Activated naive CD8-positive, alpha-beta T cell treated with anti-CD3 and anti-CD28 coated beads for 36 hours (primary cell): ENCODE results near the gene METTL15. TPM values are rescaled to one million over a fixed set of nuclear protein-coding genes. Genes with fewer than 3 reads are reported as not detected.
"Not testable (repeated sequence)": the region's sequence is repeated elsewhere in the genome, so short reads cannot be mapped to it uniquely, and the experiment has no call there.

Experiments
- DNase-seq: peaks from one replicate; pipeline ENCODE4 v3.0.0; 2021
- H3K27ac Mint-ChIP-seq: one replicate; pipeline ENCODE4 v1.8.0; 2022; ENCODE audit warnings: mild to moderate bottlenecking, moderate library complexity, mixed read lengths
- H3K27me3 Mint-ChIP-seq: one replicate; pipeline ENCODE4 v1.8.0; 2022; ENCODE audit warnings: mild to moderate bottlenecking, mixed read lengths
- H3K36me3 Mint-ChIP-seq: one replicate; pipeline ENCODE4 v1.8.0; 2021; ENCODE audit warnings: mild to moderate bottlenecking, mixed read lengths
- H3K4me1 Mint-ChIP-seq: one replicate; pipeline ENCODE4 v1.8.0; 2021; ENCODE audit warnings: mixed read lengths
- H3K4me3 Mint-ChIP-seq: one replicate; pipeline ENCODE4 v1.8.0; 2022; ENCODE audit warnings: mild to moderate bottlenecking, moderate library complexity, mixed read lengths
- H3K9me3 Mint-ChIP-seq: one replicate; pipeline ENCODE4 v1.8.0; 2022; ENCODE audit warnings: mixed read lengths
- total RNA-seq, 2 experiments: library from RNA; stranded (reverse); gene quantifications; one replicate each; pipeline ENCODE4 v1.2.3, GENCODE V29; 2021

METTL15 gene
- total RNA-seq, 2 experiments from 2014 or later, result 17.2 TPM

DNA sequence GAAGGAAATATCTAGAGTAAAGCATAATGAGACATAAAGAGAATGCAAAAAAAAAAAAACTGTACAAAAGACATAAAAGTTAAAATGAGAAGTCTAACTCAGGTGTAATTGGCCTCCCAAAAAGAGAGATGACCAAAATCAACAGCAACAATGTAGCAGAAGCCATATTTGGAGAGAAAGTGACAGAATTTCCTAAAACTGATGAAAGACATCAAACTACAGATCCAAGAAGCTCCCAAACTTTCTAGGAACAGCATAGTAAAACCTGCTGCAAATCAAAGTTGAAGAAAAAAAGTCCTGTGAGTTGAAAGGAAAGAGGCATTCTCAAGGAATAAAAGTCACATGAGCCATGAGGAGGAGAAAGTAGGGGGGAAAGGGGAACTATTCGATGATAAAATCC, 231.3 kb downstream of the METTL15 start:
- Mint-ChIP-seq H3K4me1 (no peaks in the 10 kb centered on the region), H3K36me3 (peaks cover 11% of the 10 kb centered on the region), H3K27me3 (no peaks in the 10 kb centered on the region)

DNA sequence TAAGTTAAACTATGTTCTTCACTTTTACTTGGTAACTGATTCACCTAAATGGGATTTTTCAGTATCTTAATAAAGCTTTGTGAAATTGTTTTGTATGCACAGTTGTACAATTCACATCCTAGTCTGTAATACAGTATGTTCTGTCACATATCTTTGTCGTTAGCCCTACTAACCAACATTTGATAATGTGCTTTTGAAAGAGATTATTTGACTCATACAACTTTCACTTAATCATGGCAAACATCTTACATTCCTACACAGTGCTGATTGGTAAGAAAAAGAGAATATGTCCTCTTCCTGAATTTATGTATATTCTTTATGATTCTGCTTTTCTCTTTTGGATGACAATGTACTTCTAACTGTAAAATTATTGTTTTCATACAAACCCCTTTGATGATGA, 234.5 kb downstream of the METTL15 start:
- no peaks in the 10 kb centered on the region for H3K4me1 Mint-ChIP-seq
- H3K27me3 Mint-ChIP-seq, result no peaks in the 10 kb centered on the region
- H3K27ac Mint-ChIP-seq, result no peak overlapping the region
- H3K9me3 Mint-ChIP-seq, result peaks cover 26% of the 10 kb centered on the region
- H3K4me3 Mint-ChIP-seq, result no peak overlapping the region
- H3K36me3 Mint-ChIP-seq, result peaks cover 8% of the 10 kb centered on the region
- no peak for DNase-seq

More for the DNA sequence above, 231.3 kb downstream of the METTL15 start:
- Mint-ChIP-seq H3K27ac (no peak overlapping the region), H3K4me3 (no peak overlapping the region), H3K9me3 (peaks cover 31% of the 10 kb centered on the region)
- DNase-seq, result no peak

DNA sequence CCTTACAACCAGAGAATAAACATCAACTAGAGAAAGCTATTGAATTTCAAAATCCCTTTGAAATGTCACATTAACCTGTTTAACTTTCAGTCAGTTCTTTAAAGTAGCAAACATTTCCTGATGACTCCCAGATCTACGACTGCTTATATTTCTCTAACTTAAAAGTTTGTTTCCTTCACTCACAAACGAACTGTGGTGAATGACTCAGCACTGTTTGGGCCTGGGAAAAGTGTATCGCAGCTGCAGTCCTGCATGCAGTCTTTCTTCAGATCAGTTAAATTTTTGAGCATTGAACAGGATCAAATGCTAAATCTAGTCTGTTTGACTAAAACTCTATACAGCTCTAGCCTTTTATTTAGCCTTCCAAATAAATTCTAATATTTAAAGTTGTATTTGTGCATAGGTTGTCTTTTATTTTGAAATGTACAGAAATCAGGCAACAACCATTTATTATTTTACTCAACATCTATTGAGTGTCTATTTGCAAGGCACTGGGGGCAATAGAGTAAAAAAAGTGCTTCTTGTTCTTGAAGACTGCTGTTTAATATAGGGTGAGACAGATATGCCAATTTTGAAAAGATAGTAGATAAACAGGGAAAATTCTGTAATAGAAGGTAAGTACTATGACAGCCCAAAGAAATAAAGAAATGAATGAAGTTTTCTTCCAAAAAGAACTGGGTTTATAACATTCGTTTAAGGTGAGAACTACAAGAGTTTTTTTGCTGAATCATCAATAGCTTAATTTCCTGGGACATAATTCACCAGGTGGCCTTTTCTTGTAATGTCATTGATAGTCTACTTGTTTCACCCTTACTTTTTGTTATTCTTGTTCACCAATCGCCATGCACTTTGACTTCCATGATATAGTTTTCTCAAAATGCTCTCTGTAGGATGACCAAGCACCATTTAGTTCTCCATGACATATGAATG, 235.4 kb downstream of the METTL15 start:
- Mint-ChIP-seq H3K4me3 (no peak overlapping the region), H3K9me3 (peaks cover 18% of the 10 kb centered on the region), H3K27ac (no peak overlapping the region)

DNA sequence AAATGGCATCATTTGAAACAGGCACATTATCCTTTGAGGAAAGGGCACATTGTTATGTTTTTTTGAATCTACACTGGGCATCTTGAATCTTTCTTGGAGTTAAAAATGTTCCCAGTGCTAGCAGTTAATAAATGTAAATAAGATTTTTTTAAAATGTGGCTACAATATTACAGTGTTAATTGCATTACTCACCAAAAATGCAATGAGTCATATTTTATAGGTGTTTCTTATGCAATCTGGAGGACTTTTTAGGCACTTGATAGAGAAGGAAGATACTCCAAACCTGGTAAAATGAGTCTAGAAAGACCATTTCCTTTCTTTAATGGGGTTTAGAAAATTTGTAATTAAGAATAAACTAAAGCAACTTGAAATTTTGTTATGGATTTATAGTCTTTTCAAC, 238.0 kb downstream of the METTL15 start:
- no peaks in the 10 kb centered on the region for H3K36me3 Mint-ChIP-seq
- no peak overlapping the region for H3K4me3 Mint-ChIP-seq
- no peaks in the 10 kb centered on the region for H3K4me1 Mint-ChIP-seq
- H3K27ac Mint-ChIP-seq, result no peak overlapping the region
- no peak for DNase-seq
- H3K9me3 Mint-ChIP-seq, result no peaks in the 10 kb centered on the region
- no peaks in the 10 kb centered on the region for H3K27me3 Mint-ChIP-seq

More for the DNA sequence above, 235.4 kb downstream of the METTL15 start:
- Mint-ChIP-seq H3K4me1 (no peaks in the 10 kb centered on the region), H3K27me3 (no peaks in the 10 kb centered on the region), H3K36me3 (peaks cover 8% of the 10 kb centered on the region)
- no peak for DNase-seq

DNA sequence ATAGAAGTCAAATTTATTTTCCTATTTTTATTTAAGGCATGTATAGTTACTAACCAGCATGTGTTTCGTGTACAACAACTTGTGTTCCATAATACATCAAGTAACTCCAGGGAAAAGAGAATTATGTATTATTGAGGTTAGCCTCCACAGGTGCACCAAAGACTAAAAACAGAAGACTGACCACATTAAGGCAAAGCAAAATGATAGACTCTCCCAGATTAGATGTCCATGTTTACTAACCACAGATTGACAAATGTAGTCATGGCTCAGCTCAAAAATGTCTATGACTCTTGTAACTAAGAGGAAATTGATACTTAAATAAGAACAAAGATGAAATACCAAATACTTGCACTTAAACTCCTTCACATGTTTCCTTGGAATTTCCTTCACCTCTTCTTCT, 238.5 kb downstream of the METTL15 start:
- no peak for DNase-seq
- no peaks in the 10 kb centered on the region for H3K4me1 Mint-ChIP-seq
- no peaks in the 10 kb centered on the region for H3K27me3 Mint-ChIP-seq
- H3K9me3 Mint-ChIP-seq, result no peaks in the 10 kb centered on the region
- H3K4me3 Mint-ChIP-seq, result no peak overlapping the region
- no peak overlapping the region for H3K27ac Mint-ChIP-seq
- H3K36me3 Mint-ChIP-seq, result no peaks in the 10 kb centered on the region

DNA sequence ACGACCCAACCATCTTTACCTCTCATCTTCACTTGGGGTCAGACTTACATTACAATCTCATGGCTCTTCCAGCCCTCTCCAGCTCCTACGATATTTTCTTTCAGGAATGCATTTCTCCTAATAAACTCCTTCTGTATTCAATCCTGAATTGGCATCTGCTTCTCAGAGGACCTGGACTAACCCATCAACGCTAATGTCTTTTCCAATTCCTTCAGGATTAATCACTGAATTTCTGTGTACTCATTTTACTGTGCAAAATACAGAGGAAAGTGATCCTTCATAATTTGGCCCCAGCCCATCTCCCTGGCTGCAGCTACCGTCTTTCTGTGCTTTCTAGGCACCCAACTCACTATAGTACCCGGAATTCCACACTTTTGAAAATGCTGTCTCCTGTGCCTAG, 239.2 kb downstream of the METTL15 start:
- H3K36me3 Mint-ChIP-seq, result no peaks in the 10 kb centered on the region
- no peak overlapping the region for H3K4me3 Mint-ChIP-seq
- DNase-seq, result no peak
- no peaks in the 10 kb centered on the region for H3K27me3 Mint-ChIP-seq
- H3K4me1 Mint-ChIP-seq, result no peaks in the 10 kb centered on the region
- H3K9me3 Mint-ChIP-seq, result no peaks in the 10 kb centered on the region
- H3K27ac Mint-ChIP-seq, result no peak overlapping the region

DNA sequence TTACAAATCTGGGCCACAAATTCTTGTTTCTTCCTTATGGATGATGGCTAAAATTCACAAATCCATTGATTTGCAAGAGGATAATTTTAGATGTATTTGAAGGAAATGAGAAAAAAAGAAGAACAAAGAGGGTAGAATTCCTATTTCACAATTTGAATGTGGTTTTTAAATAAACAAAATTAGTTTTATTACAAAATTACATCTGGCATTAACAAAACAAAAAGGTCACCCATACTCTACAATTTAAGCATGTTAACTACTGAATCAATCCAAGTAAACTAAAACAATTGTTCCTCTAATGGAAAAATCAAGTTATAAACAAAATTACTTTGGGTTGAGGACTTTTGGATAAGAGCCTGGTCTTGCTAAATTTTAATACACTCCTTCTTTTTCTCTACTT, 242.0 kb downstream of the METTL15 start:
- Mint-ChIP-seq H3K27ac (no peak overlapping the region), H3K4me3 (no peak overlapping the region), H3K36me3 (peaks cover 4% of the 10 kb centered on the region), H3K4me1 (no peaks in the 10 kb centered on the region), H3K27me3 (no peaks in the 10 kb centered on the region), H3K9me3 (no peaks in the 10 kb centered on the region)
- DNase-seq, result no peak

DNA sequence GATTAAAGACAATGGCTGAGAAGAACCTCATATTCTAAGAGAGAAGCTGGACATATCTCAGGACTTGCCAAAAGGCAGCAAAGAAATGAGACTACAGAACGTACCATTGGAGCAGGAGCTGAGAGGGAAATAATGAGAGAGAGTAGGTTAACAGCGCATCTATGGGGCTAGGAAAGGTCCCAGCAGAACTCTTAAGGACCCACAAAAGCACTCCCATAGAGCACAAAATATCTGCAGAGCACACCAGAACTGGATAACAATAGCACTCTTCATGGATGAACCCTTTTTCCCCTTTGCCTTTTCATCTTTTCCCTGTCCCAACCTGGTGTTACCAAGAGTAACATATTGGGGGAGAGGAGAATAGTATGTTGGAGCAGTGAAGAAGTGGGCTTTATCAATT, 245.8 kb downstream of the METTL15 start:
- Mint-ChIP-seq H3K9me3 (no peaks in the 10 kb centered on the region), H3K4me1 (no peaks in the 10 kb centered on the region), H3K27me3 (no peaks in the 10 kb centered on the region), H3K4me3 (no peak overlapping the region), H3K27ac (no peak overlapping the region), H3K36me3 (peaks cover 4% of the 10 kb centered on the region)
- DNase-seq, result no peak

DNA sequence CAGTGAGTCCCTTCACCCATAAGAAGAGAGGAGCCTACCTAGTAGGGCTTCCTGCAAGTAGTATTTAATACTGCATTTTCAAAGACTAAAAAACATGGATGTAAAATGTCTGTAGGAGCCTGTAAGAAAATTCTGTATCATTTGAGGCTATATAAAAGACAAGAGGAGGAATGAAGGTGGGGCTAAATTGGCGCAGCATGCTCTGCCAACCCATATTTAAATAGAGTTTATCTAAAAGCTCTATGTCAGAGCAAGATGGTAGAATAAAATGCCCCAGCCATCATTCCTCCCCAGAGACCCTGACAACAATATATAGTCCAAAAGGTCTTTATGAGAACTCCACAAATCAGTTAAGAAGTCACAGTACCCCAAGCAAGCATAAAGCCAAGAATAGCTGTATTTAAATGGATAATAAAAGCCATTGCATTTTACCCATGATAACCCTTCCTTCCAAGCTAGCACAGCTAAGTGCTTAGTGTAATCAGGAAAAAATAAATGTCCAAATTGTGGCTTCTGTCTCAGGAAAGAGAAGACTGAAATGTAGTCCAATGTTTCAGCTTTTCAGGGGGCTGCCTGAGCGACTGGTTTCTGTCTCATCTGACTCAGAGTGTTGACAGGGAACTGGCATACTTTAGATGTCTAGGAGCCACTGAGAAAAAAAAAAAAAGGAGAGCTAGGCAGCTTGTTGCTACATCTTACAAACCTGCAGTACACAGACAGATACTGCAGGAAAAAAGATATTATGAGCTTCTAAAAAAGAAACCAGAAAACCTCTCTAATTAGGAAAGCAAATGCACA, 258.6 kb downstream of the METTL15 start:
- Mint-ChIP-seq H3K27ac (no peak overlapping the region), H3K27me3 (no peaks in the 10 kb centered on the region), H3K36me3 (peaks cover 32% of the 10 kb centered on the region), H3K9me3 (peaks cover 44% of the 10 kb centered on the region), H3K4me3 (no peak overlapping the region), H3K4me1 (no peaks in the 10 kb centered on the region)
- DNase-seq, result no peak

DNA sequence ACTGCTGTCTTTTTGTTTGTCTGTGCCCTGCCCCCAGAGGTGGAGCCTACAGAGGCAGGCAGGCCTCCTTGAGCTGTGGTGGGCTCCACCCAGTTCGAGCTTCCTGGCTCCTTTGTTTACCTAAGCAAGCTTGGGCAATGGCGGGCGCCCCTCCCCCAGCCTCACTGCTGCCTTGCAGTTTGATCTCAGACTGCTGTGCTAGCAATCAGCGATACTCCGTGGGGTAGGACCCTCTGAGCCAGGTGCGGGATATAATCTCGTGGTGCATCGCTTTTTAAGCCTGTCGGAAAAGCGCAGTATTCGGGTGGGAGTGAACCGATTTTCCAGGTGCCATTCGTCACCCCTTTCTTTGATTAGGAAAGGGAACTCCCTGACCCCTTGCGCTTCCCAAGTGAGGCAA, 269.9 kb downstream of the METTL15 start:
- not testable (repeated sequence) for H3K4me1 Mint-ChIP-seq, H3K4me3 Mint-ChIP-seq, H3K27ac Mint-ChIP-seq, DNase-seq, H3K36me3 Mint-ChIP-seq, H3K27me3 Mint-ChIP-seq
- H3K9me3 Mint-ChIP-seq, result peaks cover 20% of the 10 kb centered on the region

Other genes starting within 250 kb of the METTL15 start
- 10 to 100 TPM; 19.8 to 21.8 TPM for gene KIF18A, start 232 bp upstream of the METTL15 start, total RNA-seq